Measurements from ENCODE around the gene ERBIN.
"Not testable (repeated sequence)": the region's sequence is repeated elsewhere in the genome, so short reads cannot be mapped to it uniquely, and the experiment has no call there.

The ERBIN gene

GRCh38 chr5:65952259-65952658 lies 25.9 kb downstream of the ERBIN start:
- Histone ChIP-seq H3K9me3 (ENCODE audit: control insufficient read depth, low read length) (peaks cover 2% of the 10 kb centered on the region), H3K4me1 (ENCODE audit: control insufficient read depth, insufficient read depth, low read length) (no peaks in the 10 kb centered on the region), H3K36me3 (ENCODE audit: control insufficient read depth, insufficient read depth, low read length) (no peaks in the 10 kb centered on the region), H3K27me3 (ENCODE audit: control insufficient read depth, insufficient read depth, low read length, poor library complexity, severe bottlenecking) (no peaks in the 10 kb centered on the region), H3K27ac (ENCODE audit: insufficient read depth, low read depth, low read length, poor library complexity, severe bottlenecking) (no peak overlapping the region), H3K4me3 (ENCODE audit: insufficient read depth, low read depth, low read length) (no peak overlapping the region)
- 80% methylated on average over 1 of the region's 1 CpG; no CpG with 5 or more reads in 1 of the 2 experiments for WGBS, 2 experiments

DNA sequence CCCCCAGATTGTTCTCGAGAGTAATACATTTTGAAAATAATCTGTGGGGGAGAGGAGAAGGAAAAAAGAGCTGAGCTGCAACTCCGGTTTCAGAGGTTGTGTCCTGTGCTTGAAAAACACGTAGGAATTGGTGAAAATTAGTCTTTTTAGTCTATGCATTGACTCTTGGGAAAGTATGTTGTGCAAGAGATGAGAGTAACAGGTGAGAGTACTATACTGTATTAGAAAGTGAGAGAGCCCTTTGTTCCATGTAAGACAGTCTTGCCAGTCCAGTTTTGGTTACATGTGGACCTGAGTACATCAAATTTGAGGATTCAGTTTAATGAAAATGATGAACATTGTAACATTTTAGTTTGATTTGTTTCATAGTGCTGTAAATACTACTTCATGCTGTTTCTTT lies 27.8 kb downstream of the ERBIN start:
- Histone ChIP-seq H3K27me3 (ENCODE audit: control insufficient read depth, insufficient read depth, low read length, poor library complexity, severe bottlenecking) (no peaks in the 10 kb centered on the region), H3K9me3 (ENCODE audit: control insufficient read depth, low read length) (peaks cover 2% of the 10 kb centered on the region), H3K4me3 (ENCODE audit: insufficient read depth, low read depth, low read length) (no peak overlapping the region), H3K4me1 (ENCODE audit: control insufficient read depth, insufficient read depth, low read length) (no peaks in the 10 kb centered on the region), H3K36me3 (ENCODE audit: control insufficient read depth, insufficient read depth, low read length) (peaks cover 5% of the 10 kb centered on the region), H3K27ac (ENCODE audit: insufficient read depth, low read depth, low read length, poor library complexity, severe bottlenecking) (no peak overlapping the region)
- WGBS, 2 experiments, result 86 to 91% methylated on average over 3 of the region's 3 CpGs

- Histone ChIP-seq H3K27me3 (ENCODE audit: control insufficient read depth, insufficient read depth, low read length, poor library complexity, severe bottlenecking) (no peaks in the 10 kb centered on the region), H3K27ac (ENCODE audit: insufficient read depth, low read depth, low read length, poor library complexity, severe bottlenecking) (no peak overlapping the region), H3K9me3 (ENCODE audit: control insufficient read depth, low read length) (peaks cover 2% of the 10 kb centered on the region), H3K36me3 (ENCODE audit: control insufficient read depth, insufficient read depth, low read length) (peaks cover 5% of the 10 kb centered on the region), H3K4me1 (ENCODE audit: control insufficient read depth, insufficient read depth, low read length) (no peaks in the 10 kb centered on the region), H3K4me3 (ENCODE audit: insufficient read depth, low read depth, low read length) (no peak overlapping the region)
- 83 to 100% methylated on average over 2 to 3 of the region's 3 CpGs for WGBS, 2 experiments
Observed at GRCh38 chr5:65955746-65956145, 29.4 kb downstream of the ERBIN start.

GRCh38 chr5:65957703-65958102 lies 31.3 kb downstream of the ERBIN start:
- not testable (repeated sequence) for H3K27ac ChIP-seq (ENCODE audit: insufficient read depth, low read depth, low read length, poor library complexity, severe bottlenecking); H3K36me3 ChIP-seq (ENCODE audit: control insufficient read depth, insufficient read depth, low read length); H3K9me3 ChIP-seq (ENCODE audit: control insufficient read depth, low read length); H3K4me3 ChIP-seq (ENCODE audit: insufficient read depth, low read depth, low read length); H3K27me3 ChIP-seq (ENCODE audit: control insufficient read depth, insufficient read depth, low read length, poor library complexity, severe bottlenecking); H3K4me1 ChIP-seq (ENCODE audit: control insufficient read depth, insufficient read depth, low read length)
- 96 to 97% methylated on average over 30 of the region's 30 CpGs for WGBS, 2 experiments

DNA sequence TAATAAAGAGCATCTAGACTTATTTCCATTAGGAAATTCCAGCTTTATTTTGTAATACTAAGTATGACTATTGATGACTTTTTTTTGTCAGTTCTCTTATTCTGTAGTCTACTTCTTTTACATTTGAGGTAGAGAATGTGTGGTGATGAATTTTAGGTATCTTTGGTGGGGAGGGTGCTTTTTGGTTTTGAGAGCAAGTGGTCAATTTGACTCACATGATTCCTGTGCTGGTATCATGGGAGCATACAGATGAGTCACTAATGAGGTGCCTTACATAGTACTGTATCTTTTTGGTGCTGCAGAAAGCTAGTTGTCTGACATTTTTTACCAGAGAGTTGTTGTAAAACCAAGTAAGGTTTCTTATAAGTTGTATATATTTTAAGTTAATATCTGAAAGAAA lies 35.3 kb downstream of the ERBIN start:
- Histone ChIP-seq H3K9me3 (ENCODE audit: control insufficient read depth, low read length) (peaks cover 2% of the 10 kb centered on the region), H3K4me3 (ENCODE audit: insufficient read depth, low read depth, low read length) (no peak overlapping the region), H3K27me3 (ENCODE audit: control insufficient read depth, insufficient read depth, low read length, poor library complexity, severe bottlenecking) (no peaks in the 10 kb centered on the region), H3K4me1 (ENCODE audit: control insufficient read depth, insufficient read depth, low read length) (no peaks in the 10 kb centered on the region), H3K36me3 (ENCODE audit: control insufficient read depth, insufficient read depth, low read length) (peaks cover 5% of the 10 kb centered on the region), H3K27ac (ENCODE audit: insufficient read depth, low read depth, low read length, poor library complexity, severe bottlenecking) (no peak overlapping the region)

GRCh38 chr5:65967288-65968066 lies 41.1 kb downstream of the ERBIN start:
- no peaks in the 10 kb centered on the region for H3K4me1 ChIP-seq (ENCODE audit: control insufficient read depth, insufficient read depth, low read length)
- no peak overlapping the region for H3K4me3 ChIP-seq (ENCODE audit: insufficient read depth, low read depth, low read length)
- H3K9me3 ChIP-seq (ENCODE audit: control insufficient read depth, low read length), result no peaks in the 10 kb centered on the region
- WGBS, 2 experiments, result 94 to 98% methylated on average over 6 to 7 of the region's 7 CpGs
- H3K36me3 ChIP-seq (ENCODE audit: control insufficient read depth, insufficient read depth, low read length), result no peaks in the 10 kb centered on the region
- H3K27me3 ChIP-seq (ENCODE audit: control insufficient read depth, insufficient read depth, low read length, poor library complexity, severe bottlenecking), result no peaks in the 10 kb centered on the region
- no peak overlapping the region for H3K27ac ChIP-seq (ENCODE audit: insufficient read depth, low read depth, low read length, poor library complexity, severe bottlenecking)

DNA sequence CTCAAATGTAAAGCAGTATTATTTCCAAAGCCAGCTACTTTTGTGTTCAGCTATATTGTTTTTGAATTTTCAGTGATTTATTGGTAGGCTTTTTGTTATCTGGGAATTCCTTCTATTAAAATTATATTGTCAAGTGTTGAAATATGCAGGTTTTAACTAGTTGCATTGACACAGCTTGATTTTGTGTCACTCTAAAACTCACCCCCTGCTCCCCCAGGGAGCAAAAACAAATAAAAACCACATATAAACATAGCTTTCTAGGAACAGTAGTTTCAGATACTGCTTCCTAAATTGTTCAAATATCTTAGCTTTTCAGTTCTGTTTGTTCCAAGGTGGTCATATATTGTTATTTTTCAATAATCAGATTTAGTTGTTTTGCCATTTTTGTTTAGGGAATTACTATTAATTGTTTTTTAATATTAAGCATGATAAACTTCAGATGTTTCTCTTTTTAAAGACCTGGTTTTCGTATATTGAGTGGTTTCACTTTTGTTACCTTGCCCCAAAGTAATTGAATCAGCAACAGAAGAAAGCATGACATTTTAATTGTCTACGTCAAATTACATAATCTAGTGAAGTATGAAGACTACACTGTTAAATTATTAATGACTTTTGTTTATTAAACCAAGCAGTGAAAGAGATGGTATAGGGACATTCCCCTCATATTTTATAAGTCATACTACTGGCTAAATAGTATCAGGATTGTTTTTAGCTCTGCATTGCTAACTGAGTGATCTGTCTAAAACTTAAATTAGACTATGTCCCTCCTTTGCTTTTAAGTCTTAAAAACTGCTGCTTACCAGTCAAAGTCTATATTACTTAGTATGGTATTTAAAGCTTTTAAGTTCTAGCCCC lies 43.4 kb downstream of the ERBIN start:
- Histone ChIP-seq H3K4me3 (ENCODE audit: insufficient read depth, low read depth, low read length) (no peak overlapping the region), H3K27me3 (ENCODE audit: control insufficient read depth, insufficient read depth, low read length, poor library complexity, severe bottlenecking) (no peaks in the 10 kb centered on the region), H3K4me1 (ENCODE audit: control insufficient read depth, insufficient read depth, low read length) (no peaks in the 10 kb centered on the region), H3K27ac (ENCODE audit: insufficient read depth, low read depth, low read length, poor library complexity, severe bottlenecking) (no peak overlapping the region), H3K36me3 (ENCODE audit: control insufficient read depth, insufficient read depth, low read length) (no peaks in the 10 kb centered on the region), H3K9me3 (ENCODE audit: control insufficient read depth, low read length) (no peaks in the 10 kb centered on the region)
- 100% methylated on average over 2 of the region's 2 CpGs; no CpG with 5 or more reads in 1 of the 2 experiments for WGBS, 2 experiments

DNA sequence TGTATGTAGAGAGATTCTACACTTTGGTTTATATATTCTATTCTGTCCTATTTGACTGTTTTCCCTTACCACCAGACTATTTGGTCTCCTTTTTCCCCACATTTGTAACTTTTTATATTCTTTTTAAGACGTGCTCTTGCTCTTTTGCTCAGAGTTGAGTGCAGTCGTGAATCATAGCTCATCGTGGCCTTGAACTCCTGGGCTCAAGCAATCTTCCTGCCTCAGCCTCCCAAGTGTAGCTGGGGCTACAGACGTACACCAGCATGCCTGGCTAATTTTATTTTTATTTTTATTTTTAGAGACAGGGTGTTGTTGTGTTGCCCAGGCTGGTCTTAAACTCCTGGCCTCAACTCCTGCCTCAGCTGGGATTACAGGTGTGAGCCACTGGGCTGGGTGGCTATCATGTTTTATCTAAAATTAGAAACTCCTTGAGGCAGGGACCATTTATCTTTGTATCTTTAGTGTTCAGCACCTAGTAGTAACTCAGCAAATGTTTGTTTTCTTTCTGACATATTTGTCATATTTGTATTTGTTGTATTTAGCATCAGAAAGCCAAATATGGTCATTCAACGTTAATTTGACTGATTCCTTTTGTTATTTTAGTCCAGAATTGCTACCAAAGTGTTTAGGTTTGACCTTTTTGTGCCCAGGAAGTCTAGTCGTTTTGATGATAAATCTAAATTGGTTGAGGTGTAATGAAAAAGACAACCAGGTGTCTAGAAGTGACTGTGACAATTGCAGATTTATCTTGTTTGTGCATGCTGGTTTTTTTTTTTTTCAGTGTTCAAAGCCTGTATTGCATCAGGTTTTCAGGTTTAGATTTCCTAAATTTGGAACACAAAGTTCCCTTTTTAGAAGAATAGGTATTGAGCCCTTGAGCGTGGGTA lies 44.3 kb downstream of the ERBIN start:
- H3K4me1 ChIP-seq (ENCODE audit: control insufficient read depth, insufficient read depth, low read length), result no peaks in the 10 kb centered on the region
- H3K9me3 ChIP-seq (ENCODE audit: control insufficient read depth, low read length), result no peaks in the 10 kb centered on the region
- no peak overlapping the region for H3K4me3 ChIP-seq (ENCODE audit: insufficient read depth, low read depth, low read length)
- 94 to 95% methylated on average over 6 of the region's 7 CpGs for WGBS, 2 experiments
- H3K36me3 ChIP-seq (ENCODE audit: control insufficient read depth, insufficient read depth, low read length), result no peaks in the 10 kb centered on the region
- H3K27me3 ChIP-seq (ENCODE audit: control insufficient read depth, insufficient read depth, low read length, poor library complexity, severe bottlenecking), result no peaks in the 10 kb centered on the region
- no peak overlapping the region for H3K27ac ChIP-seq (ENCODE audit: insufficient read depth, low read depth, low read length, poor library complexity, severe bottlenecking)

DNA sequence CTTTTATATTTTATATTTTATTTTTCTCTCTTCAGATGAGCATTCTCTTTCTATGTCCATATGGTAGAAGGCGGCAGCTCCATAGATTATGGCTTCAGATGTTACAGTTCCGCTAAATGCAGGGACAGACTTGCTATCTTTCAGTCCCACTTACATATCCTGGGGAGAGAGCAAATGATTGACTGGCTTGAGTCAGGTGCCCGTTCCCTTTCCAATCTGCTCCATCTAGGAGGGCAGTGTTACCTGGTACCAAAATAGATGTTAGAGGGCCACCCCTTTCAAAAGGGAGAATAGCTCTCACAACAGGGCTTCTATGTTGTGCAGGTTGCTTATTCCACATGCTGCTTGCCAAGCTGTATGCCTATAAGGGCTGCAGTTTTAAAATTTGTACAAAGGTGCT lies 45.3 kb downstream of the ERBIN start:
- H3K4me1 ChIP-seq (ENCODE audit: control insufficient read depth, insufficient read depth, low read length), result no peaks in the 10 kb centered on the region
- H3K27ac ChIP-seq (ENCODE audit: insufficient read depth, low read depth, low read length, poor library complexity, severe bottlenecking), result no peak overlapping the region
- no peak overlapping the region for H3K4me3 ChIP-seq (ENCODE audit: insufficient read depth, low read depth, low read length)
- H3K36me3 ChIP-seq (ENCODE audit: control insufficient read depth, insufficient read depth, low read length), result no peaks in the 10 kb centered on the region
- WGBS, 2 experiments, result 92 to 95% methylated on average over 3 of the region's 3 CpGs
- no peaks in the 10 kb centered on the region for H3K9me3 ChIP-seq (ENCODE audit: control insufficient read depth, low read length)
- H3K27me3 ChIP-seq (ENCODE audit: control insufficient read depth, insufficient read depth, low read length, poor library complexity, severe bottlenecking), result no peaks in the 10 kb centered on the region

DNA sequence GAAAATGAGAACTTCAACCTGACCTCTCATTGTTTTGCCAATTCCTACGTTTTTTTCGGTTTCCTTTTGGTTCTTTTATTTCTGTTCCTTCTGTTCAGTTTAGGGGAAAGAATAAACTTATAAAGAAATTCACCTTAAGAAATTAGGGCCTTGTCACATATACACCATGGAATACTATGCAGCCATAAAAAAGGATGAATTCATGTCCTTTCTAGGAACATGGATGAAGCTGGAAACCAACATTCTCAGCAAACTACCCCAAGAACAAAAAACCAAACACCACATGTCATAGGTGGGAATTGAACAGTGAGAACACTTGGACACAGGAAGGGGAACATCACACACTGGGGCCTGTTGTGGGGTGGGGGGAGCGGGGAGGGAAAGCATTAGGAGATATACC lies 46.5 kb downstream of the ERBIN start:
- not testable (repeated sequence) for H3K4me3 ChIP-seq (ENCODE audit: insufficient read depth, low read depth, low read length); H3K27me3 ChIP-seq (ENCODE audit: control insufficient read depth, insufficient read depth, low read length, poor library complexity, severe bottlenecking); H3K27ac ChIP-seq (ENCODE audit: insufficient read depth, low read depth, low read length, poor library complexity, severe bottlenecking); H3K4me1 ChIP-seq (ENCODE audit: control insufficient read depth, insufficient read depth, low read length); H3K9me3 ChIP-seq (ENCODE audit: control insufficient read depth, low read length); H3K36me3 ChIP-seq (ENCODE audit: control insufficient read depth, insufficient read depth, low read length)
- WGBS, 2 experiments, result 97 to 100% methylated on average over 2 to 3 of the region's 3 CpGs

Data from ectodermal cell (in vitro differentiated cells).